Hematopoietic multipotent progenitor cell (in vitro differentiated cells): Measurements from ENCODE around the gene TMEM247. TPM values are rescaled to one million over a fixed set of nuclear protein-coding genes. Genes with fewer than 3 reads are reported as not detected.
"Not testable (repeated sequence)": the region's sequence is repeated elsewhere in the genome, so short reads cannot be mapped to it uniquely, and the experiment has no call there.

Source experiments
- DNase-seq, 3 donors: peaks; one replicate each; pipeline ENCODE4 v3.0.0-alpha.2; 2011 to 2015; ENCODE audit warnings: low read depth in 2 of 3, low spot score in 2 of 3
- total RNA-seq: library from RNA; depleted of rRNA; stranded (reverse); fragments of >200 nt; gene quantifications from one replicate; pipeline ENCODE4 v1.2.3, GENCODE V29; 2012

TMEM247 gene
- total RNA-seq, 1 donor: not detected

DNA sequence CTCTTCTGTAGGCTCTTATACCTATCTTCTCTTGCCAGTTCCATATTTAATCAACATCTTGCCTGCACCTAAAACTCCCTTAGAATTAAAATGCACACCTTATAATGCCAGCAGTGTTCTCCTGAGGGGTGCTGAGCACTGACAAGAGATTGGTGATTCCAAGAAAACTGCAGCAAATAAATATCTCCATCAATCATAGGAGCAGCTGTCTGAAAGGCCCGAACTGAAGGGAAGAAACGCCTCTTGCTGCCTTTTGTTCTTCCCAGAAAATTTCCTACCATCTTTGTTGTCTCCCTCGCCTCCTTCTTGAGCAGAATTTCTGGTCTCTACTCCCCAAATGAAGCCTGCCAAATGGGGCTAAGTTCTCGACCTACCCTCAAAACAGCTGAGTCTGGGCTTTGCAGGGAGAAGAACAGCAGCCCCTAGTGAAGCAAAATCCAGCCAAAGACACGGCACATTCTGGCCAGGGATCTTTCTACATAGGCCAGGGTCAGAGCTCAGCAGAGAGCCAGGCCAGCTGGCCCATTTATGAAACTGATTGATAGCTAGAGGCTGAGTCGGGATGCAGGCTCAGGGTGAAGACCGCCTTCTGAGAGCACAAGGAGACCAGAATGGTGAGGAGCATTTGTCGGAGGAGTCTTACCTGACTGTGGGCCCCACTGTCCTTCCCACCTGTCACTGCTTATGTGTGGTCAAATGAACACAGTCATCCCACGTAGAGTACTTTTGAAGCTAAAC lies 20.4 kb upstream of the TMEM247 start:
- DNase-seq: no peak

DNA sequence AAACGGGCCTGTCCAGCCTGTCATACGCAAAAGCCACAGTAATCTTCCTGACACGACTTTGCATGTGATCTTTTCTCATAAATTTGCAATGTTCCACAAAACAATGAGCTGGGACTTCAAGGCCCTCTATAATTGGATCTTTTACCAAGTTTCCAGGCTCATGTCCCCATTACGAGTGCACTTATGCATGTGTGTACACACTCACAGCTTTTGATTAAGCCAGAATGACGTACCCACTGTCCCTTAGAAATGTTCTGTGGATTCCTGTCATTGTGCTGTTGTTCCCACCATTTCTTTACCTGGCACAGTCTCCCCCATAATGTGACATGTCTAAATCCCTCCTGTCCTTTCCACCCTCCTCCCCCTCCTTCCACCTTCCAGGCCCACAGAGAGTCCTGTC lies 19.7 kb upstream of the TMEM247 start:
- DNase-seq: no peak

DNA sequence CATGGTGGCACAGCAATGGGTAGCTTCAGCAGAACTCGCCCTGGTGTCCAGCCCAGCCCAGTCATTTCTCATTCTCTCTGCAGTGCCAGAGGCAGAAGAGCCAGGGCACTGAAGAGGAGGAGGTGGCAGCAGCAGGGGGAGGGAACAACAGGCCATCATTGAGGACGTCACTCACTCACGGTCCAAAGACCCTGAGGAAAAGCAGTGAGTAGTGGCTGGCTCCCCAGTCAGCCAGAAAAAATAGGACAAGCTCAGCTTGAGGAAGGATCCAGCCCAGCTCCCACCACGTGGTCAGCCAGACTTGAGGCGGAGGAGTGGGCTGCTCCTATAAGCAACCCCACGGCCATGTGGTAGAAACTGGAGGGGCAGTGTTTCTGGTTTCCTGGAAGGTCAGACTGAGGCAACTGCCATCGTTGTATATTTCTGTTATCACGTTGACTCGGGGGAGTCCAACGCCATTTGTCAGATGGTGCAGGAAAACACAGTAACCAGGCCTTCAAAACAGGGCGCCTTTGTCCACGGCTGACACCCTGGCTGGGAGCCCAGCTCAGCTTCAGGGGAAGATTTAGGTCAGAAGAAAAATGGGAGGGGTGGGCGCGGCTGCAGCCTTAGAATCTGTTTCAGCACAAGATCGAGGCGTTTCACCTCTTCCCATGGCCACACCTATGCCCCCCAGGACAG lies 19.0 kb upstream of the TMEM247 start:
- no peak for DNase-seq

DNA sequence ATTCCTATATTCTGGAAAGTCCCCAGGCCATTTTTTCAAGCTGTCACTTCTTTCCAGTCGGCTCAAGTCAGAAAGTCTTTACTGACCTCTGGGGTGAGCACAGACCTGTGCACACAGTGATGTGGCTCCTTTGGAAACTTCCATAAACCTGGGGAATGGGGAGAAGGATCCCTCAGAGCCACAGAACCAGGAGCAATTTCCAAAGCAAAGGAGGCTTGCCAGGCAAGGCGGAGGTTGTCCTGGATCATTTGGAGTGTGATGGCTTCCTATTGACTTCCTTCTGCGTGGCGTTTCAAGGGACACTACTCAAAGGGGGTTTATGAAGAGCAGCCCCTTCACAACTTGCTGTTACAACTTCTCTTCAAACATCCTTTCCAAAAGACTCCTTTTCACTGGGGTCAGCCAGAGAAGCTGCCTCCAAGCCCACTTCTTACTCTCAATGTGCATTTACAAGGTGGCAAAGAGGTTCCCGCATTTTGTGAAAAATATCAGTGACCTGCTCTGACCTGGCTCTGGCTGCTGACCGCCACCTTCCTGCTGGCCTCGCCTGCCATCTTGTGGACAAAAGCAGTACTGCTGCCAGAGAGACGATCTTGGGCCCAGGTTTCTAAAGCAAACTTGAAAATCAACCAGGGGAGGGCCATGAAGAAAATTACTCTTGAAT lies 18.2 kb upstream of the TMEM247 start:
- peak; percentile 51 to 66 (median 57) for DNase-seq

DNA sequence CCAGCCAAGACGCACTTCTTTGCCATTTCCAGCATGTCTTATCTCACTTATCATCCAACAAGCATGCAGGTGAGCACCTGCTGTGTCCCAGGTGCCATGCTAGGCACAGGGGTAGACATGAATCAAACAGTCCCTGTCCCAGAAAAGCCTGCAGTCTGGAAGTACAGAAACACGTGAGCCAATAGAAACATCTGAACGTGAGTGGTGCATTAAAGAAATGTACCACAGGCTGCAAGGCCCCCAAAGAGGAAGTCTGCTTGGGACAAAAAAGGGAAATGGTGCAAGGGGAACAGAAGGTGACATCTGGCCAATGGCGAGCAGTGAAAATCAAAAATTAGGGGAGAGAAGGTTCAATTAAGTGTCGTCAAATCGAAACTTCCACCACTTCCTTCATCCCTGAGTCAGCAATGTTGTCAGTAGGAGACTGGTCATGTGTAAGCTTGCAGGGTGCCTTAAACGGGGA lies 17.6 kb upstream of the TMEM247 start:
- DNase-seq: peak in 2 of 3 donors; percentile 65 to 85

DNA sequence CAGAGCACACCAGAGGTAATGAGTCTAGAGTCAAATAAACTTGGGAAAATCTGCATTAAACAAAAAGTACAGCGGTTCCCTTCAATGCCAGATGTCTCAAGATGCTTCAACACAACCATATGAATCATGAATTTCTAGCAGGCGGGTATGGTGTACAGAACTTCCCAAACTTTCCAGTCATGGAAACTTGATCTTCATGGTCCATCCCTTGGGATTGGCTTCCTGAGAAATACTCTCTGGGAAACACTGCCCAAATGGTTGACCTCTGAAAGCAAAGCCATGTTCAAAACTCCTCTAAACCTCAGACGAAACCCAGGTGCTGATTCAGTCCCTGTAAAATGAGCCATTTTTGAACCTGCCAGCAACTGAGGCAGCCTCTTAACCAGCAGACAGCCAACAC lies 16.4 kb upstream of the TMEM247 start:
- no peak for DNase-seq

DNA sequence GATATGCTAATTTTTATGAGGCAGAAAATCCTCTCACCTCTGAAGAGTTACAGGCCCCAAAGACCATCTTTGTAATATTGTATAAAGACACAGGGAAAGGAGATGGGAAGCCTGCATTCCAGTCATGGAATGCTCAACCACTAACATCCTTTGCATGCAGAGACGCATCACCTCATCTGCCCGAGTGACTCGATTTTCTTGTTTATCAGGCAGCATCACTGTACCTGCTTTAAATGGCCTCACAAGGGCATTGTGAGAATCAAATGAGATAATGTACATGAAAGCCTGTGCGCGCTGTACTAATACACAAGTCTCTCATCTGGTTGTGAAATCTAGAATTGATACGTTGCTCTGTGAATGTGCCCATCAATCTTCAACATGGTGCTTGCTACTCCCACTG lies 10.2 kb upstream of the TMEM247 start:
- DNase-seq: no peak

DNA sequence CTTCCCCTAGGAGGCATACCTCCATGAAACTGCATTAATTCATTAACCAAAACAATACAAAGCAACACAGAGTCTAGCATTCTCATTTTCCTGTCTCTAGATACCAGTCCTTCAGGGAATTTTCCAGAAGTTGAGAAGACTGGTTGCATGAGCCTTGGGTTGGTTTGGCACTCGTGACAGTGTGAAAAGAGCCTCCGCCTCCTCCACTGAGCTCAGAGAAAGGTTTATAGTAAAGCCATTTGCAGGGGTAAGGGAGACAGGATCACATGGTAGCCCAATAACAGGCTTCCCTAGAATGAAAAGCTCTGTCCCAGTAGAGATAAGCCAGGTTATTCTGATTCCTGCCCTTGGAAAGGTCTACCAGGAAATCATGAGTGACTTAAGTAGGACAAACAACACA lies 9.7 kb upstream of the TMEM247 start:
- no peak for DNase-seq

DNA sequence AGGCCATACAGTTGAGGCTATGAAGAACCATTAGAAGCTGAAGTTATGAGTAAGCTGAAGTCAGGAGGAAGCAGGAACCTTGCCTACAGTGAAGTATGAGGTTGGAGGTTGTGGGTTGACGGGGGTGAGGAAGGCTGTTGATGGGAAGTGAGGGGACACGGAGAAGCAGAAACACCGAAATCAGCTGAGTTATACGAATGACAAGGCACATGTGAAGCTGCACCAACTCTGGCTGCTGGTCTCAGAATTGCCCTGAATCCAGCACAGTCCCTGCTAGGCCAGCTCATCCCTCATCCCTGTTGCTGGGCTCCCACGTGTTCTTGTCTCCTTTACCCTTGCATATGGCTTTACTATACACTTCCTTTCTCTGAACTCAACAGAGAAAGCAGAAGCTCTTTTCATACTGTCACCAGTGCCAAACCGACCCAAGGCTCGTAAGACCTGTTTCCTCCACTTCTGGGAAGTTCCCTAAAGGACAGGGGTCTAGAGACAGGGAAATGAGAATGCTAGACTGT lies 9.2 kb upstream of the TMEM247 start:
- DNase-seq: peak in 2 of 3 donors; percentile 43 to 67

DNA sequence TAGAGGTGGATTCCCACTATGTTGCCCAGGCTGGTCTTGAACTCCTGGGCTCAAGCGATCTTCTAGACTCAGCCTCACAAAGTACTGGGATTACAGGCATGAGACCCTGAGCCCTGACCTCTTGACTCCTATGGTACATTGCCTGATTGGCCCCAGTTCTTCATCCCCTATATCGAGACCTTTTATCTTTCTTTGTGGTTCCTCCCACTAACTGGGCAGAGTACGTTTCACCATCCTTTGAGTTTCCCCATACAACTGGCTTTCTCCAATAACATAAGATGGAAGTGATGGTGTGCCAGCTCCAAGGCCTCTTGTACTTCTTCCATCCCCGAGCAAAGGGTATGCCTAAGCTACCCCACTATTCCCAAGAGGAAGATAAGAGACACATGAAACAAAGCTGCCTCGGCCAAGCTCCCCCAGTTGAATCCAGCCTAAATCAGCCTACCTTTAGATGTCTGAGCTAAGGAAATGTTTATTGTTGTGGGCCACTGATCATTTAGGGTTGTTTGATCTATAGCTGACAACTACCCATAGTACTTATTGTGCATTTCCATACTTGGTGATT lies 8.3 kb upstream of the TMEM247 start:
- no peak for DNase-seq

DNA sequence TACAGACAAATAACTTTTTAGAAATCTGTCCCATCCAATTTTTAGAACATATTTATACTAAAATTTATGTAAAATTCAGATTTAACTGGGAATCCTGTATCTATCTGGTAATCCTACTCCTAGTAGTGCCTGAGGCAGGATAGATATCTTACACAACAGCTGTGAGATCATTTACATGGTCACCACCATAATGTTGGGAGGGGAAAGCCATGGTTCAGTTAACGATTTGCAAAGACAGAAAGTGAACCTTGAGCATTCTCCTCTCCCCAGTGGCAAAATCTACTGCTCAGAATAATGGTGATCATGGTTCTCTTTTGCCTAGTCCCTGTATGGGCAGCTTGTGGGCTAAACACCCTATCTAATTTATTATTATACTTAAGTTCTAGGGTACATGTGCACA lies 7.7 kb upstream of the TMEM247 start:
- no peak for DNase-seq

DNA sequence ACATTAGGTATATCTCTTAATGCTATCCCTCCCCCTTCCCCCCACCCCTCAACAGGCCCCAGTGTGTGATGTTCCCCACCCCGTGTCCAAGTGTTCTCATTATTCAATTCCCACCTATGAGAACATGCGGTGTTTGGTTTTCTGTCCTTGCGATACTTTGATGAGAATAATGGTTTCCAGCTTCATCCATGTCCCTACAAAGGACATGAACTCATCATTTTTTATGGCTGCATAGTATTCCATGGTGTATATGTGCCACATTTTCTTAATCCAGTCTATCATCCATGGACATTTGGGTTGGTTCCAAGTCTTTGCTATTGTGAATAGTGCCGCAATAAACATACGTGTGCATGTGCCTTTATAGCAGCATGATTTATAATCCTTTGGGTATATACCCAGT lies 7.2 kb upstream of the TMEM247 start:
- DNase-seq: not testable (repeated sequence)

DNA sequence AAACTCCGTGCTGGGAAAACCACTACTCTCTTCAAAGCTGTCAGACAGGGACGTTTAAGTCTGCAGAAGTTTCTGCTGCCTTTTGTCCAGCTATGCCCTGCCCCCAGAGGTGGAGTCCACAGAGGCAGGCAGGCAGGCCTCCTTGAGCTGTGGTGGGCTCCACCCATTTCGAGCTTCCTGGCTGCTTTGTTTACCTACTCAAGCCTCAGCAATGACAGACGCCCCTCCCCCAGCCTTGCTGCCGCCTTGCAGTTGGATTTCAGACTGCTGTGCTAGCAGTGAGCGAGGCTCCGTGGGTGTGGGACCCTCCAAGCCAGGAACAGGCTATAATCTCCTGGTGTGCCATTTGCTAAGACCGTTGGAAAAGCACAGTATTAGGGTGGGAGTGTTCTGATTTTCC lies 1.9 kb upstream of the TMEM247 start:
- DNase-seq: not testable (repeated sequence)

DNA sequence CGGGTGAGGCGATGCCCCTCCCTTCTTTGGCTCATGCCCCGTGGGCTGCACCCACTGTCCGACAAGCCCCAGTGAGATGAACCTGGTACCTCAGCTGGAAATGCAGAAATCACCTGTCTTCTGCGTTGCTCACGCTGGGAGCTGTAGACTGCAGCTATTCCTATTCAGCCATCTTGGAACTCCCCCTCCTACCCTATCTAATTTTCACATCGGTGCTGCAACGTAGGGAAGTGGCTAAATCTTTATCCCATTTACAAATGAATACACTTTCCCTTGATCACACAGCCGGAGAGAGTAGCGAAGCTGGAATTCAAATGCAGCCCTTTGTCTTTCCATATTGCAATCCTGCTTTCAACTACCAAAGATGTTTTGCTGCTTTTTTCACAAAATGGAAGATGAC lies 1.4 kb upstream of the TMEM247 start:
- DNase-seq: no peak

DNA sequence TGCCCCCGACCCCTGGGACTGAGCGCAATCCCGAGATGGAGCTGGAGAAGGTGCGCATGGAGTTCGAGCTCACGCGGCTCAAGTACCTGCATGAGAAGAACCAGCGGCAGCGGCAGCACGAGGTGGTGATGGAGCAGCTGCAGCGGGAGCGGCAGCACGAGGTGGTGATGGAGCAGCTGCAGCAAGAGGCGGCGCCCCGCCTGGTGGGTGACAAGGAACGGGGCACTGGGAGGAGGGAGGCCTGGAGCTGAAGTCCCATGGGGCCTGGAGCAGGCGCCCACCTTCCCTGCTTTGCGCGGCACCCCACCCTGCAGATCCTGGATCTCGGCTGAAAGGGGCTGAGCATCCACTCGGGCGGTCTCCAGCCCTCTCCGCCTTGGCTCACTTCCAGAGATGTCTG lies 1.2 kb downstream of the TMEM247 start:
- DNase-seq: no peak

DNA sequence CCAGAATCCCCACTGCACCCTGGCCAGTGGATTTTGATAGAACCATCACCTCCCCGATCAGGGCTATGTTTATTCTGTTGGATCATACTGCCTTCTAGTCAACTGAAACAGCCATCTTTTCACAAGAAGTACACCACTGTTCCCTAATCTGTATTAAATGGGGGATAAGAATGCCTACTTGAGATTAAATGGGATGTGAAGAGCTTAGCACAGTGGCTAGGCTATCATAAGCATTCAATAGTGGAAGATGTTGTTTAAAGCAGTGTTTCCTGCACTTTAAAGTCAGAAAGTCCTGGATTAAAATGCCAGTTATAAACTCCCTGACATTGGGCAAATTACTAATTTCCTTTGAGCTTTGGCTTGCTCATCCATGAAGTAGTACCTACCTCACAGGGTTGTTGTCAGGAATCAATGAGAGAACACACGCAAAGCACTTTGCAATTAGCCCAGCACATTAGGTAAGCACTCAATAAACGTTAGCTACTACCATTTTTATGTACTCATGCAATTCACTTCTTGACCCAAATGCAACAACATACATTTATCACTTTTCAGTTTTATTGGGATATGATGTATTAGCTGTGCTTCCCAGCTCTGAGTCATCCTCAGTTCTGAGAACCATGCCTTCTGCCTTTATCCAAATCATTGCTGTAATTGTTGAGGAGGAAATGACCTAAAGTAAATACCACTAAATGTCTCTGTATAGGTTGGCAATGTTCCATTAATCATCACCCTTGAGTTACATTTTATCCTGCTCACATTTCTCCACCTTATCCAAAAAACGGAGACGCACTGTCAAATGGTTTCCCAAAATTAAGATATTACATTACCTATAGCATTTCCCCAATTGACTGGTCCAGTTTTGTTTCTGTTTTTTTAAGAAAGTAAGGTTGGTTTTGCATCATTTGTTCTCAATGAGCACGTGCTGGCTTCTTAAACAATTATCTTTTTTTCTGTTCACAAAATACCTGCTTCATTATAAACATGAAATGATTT lies 2.1 kb downstream of the TMEM247 start:
- no peak for DNase-seq

DNA sequence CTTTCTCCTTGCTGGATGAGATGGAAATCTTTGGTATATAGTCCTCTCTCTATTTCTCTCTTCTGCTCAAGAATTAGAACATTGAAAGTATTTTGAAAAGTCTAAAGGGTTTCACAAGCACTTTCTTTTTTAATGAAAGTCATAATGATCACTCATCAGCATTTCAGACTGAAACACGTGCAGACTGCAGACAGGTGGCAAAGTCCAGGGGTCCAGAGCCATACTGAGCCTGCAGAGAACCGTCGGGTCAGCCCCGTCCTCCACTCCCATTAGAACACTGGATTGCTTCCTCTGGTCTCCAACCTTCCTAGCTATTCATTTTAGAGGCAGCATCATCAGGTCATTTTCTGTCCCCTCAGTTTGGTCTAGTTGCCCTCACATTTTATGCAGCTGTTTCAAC lies 3.1 kb downstream of the TMEM247 start:
- no peak for DNase-seq

DNA sequence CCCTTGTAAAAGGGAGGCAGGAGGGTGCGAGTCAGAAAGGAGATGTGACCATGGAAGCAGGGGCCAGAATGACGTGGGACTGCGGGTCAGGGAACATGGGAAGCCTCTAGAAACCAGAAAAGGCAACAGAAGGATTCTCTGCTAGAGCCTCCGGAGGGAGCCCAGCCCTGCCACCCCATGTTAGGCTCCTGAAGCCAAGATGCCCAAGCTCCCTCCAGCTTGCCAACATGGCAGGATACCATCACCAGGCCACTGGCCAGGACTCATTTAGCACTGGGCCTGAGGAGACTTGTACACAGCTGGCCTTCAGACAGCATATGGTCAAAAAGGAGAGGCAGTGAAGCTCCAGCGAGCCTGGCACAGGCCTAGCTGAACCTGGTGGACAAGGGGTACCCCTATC lies 5.6 kb downstream of the TMEM247 start:
- no peak for DNase-seq

DNA sequence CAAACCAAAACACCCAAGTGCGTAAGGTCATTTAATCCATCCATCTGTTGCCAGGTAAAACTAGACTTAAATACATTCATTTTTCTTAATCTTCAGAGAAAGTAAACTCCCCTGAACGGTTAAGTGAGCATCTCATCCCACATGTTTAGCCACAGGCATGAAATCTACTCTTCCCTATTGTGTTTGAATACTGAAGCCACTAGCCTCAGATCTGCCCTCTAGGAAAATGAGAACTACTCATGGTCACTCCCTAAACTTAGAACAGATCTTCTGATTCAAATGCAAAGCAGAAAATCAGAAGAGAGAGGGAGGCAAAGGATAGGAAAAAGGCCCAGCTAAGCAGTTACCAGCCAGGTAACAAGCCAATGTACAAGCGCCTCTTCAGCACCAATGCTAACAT lies 7.1 kb downstream of the TMEM247 start:
- no peak for DNase-seq
